Hepatocyte (in vitro differentiated cells): ENCODE measurements around the gene SLC44A5. TPM values are rescaled to one million over a fixed set of nuclear protein-coding genes. Genes with fewer than 3 reads are reported as not detected.
"Not testable (repeated sequence)": the region's sequence is repeated elsewhere in the genome, so short reads cannot be mapped to it uniquely, and the experiment has no call there.

Experiments used
- DNase-seq: peaks from one replicate; pipeline ENCODE4 v3.0.0-alpha.2; 2016; ENCODE audit warnings: low spot score
- H2AFZ ChIP-seq: fragments of 200-600 bp; sonication (generic); 2 replicates; pipeline ENCODE4 v1.6.0; 2016; ENCODE audit warnings: antibody characterized with exemption, mild to moderate bottlenecking
- H3K27ac ChIP-seq: fragments of 200-600 bp; sonication (generic); 2 replicates; pipeline ENCODE4 v1.5.1; 2016; ENCODE audit warnings: mild to moderate bottlenecking
- H3K27me3 ChIP-seq: fragments of 200-600 bp; sonication (generic); 2 replicates; pipeline ENCODE4 v1.6.1; 2016
- H3K36me3 ChIP-seq: fragments of 200-600 bp; sonication (generic); replicated peaks from 2 replicates; pipeline ENCODE4 v1.5.1; 2016; ENCODE audit warnings: low read depth; ENCODE audit not compliant: insufficient read depth
- H3K4me1 ChIP-seq: fragments of 200-600 bp; sonication (generic); 2 replicates; pipeline ENCODE4 v1.5.1; 2016; ENCODE audit warnings: mild to moderate bottlenecking, moderate library complexity; ENCODE audit not compliant: insufficient read depth
- H3K4me2 ChIP-seq: fragments of 200-600 bp; sonication (generic); 2 replicates; pipeline ENCODE4 v1.6.0; 2016
- H3K4me3 ChIP-seq: fragments of 200-600 bp; sonication (generic); 2 replicates; pipeline ENCODE4 v1.5.1; 2016; ENCODE audit warnings: mild to moderate bottlenecking
- H3K79me2 ChIP-seq: fragments of 200-600 bp; sonication (generic); 2 replicates; pipeline ENCODE4 v1.6.0; 2017; ENCODE audit warnings: mild to moderate bottlenecking
- H3K9me2 ChIP-seq: fragments of 200-600 bp; sonication (generic); replicated peaks from 2 replicates; pipeline ENCODE4 v1.6.0; 2017; ENCODE audit warnings: mild to moderate bottlenecking; ENCODE audit not compliant: insufficient read depth
- H3K9me3 ChIP-seq: fragments of 200-600 bp; sonication (generic); 2 replicates; pipeline ENCODE4 v1.5.1; 2016; ENCODE audit warnings: low read depth, mild to moderate bottlenecking
- H4K20me1 ChIP-seq: fragments of 200-600 bp; sonication (generic); 2 replicates; pipeline ENCODE4 v1.6.0; 2016; ENCODE audit warnings: mild to moderate bottlenecking; ENCODE audit not compliant: insufficient read depth, poor library complexity, severe bottlenecking
- EZH2 ChIP-seq: fragments of 200-600 bp; sonication (generic); IDR thresholded peaks from 2 replicates; pipeline ENCODE4 v1.6.1; 2016; ENCODE audit warnings: antibody characterized with exemption, mild to moderate bottlenecking, borderline replicate concordance
- EZH2phosphoT487 ChIP-seq: fragments of 200-600 bp; sonication (generic); IDR thresholded peaks from one replicate; pipeline ENCODE4 v1.6.1; 2018; ENCODE audit warnings: antibody characterized with exemption, mild to moderate bottlenecking, low read depth, moderate library complexity; ENCODE audit not compliant: unreplicated experiment, severe bottlenecking
- WGBS: methylation state at CpG from one replicate; pipeline ENCODE4 v1.1.6; 2016; ENCODE audit warnings: low lambda C conversion rate; ENCODE audit errors: missing lambda C conversion rate; 5-methylcytosine and 5-hydroxymethylcytosine counted together
- polyA plus RNA-seq: library from polyadenylated mRNA; unstranded; fragments of >200 nt; fragmentation: Nextera tagmentation; extraction: Ambion mirVana; gene quantifications from 2 replicates; pipeline ENCODE4 v1.2.1, GENCODE V29; 2016
- total RNA-seq: library from RNA; depleted of rRNA; stranded (reverse); fragments of >200 nt; gene quantifications from 2 replicates; pipeline ENCODE4 v1.2.3, GENCODE V29; 2014
- TF ChIP-seq, protein P1 (sequence below): fragments of 200-600 bp; sonication (generic); IDR thresholded peaks from 2 replicates; pipeline ENCODE4 v1.5.1; 2016; ENCODE audit warnings: antibody characterized with exemption, mild to moderate bottlenecking; ENCODE audit not compliant: poor library complexity

SLC44A5 gene
- total and polyA plus RNA-seq, 2 experiments from 2014 or later, result 2.1 to 4.8 TPM

GRCh38 chr1:75487399-75487798 lies 123.5 kb downstream of the SLC44A5 start:
- Histone ChIP-seq H3K27me3 (no peaks in the 10 kb centered on the region), H3K27ac (no peak overlapping the region), H2AFZ (no peak overlapping the region), H3K4me3 (no peak overlapping the region), H3K4me2 (no peak overlapping the region), H3K4me1 (no peaks in the 10 kb centered on the region), H3K9me2 (no peaks in the 10 kb centered on the region), H3K79me2 (no peaks in the 10 kb centered on the region), H3K36me3 (no peaks in the 10 kb centered on the region), H4K20me1 (no peaks in the 10 kb centered on the region), H3K9me3 (no peaks in the 10 kb centered on the region)
- TF ChIP-seq EZH2phosphoT487, result no peak
- TF ChIP-seq, protein P1, sequence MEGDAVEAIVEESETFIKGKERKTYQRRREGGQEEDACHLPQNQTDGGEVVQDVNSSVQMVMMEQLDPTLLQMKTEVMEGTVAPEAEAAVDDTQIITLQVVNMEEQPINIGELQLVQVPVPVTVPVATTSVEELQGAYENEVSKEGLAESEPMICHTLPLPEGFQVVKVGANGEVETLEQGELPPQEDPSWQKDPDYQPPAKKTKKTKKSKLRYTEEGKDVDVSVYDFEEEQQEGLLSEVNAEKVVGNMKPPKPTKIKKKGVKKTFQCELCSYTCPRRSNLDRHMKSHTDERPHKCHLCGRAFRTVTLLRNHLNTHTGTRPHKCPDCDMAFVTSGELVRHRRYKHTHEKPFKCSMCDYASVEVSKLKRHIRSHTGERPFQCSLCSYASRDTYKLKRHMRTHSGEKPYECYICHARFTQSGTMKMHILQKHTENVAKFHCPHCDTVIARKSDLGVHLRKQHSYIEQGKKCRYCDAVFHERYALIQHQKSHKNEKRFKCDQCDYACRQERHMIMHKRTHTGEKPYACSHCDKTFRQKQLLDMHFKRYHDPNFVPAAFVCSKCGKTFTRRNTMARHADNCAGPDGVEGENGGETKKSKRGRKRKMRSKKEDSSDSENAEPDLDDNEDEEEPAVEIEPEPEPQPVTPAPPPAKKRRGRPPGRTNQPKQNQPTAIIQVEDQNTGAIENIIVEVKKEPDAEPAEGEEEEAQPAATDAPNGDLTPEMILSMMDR, result no peak
- no peak for TF ChIP-seq EZH2
- WGBS, result 93% methylated on average over 4 of the region's 4 CpGs
- DNase-seq, result no peak

DNA sequence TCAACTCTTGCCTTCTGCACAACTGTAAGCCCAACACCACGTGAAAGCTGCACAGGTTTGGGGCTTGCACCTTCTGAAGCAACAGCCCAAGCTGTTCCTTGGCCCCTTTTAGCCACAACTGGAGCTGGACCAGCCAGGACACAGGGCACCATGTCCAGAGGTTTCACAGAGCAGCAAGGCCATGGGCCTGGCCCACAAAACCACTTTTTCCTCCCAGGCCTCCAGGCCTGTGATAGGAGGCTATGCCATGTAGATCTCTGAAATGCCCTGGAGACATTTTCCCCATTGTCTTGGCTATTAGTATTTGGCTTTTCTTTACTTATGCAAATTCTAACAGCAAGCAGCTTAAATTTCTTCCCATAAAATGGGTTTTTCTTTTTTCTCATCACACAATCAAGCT lies 126.1 kb downstream of the SLC44A5 start:
- WGBS, result 50% methylated on average over 1 of the region's 1 CpG

DNA sequence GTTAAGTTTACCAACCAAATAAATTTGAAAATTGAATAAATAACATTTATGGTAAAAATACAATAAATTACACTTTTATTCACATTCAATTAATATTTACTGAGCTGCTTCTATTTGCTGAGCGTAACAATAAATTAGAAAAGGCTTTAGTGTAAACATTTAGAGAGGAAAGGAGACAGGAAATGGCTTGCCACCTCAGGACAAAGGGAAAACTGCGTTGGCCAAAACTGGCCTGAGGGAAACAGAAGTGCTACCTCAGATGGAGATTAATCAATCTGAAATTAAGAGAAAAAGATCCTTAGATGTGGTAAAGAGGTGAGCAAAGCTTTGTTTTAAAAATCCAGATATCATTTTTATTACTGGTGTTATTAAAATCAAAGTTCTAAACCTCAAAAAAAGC lies 128.0 kb downstream of the SLC44A5 start:
- H3K27me3 ChIP-seq, result no peaks in the 10 kb centered on the region
- no peak overlapping the region for H2AFZ ChIP-seq
- H3K27ac ChIP-seq, result no peak overlapping the region
- no peaks in the 10 kb centered on the region for H3K9me3 ChIP-seq
- no peak overlapping the region for H3K4me3 ChIP-seq
- no peaks in the 10 kb centered on the region for H3K36me3 ChIP-seq
- no peak for DNase-seq
- WGBS, result 66% methylated on average over 2 of the region's 2 CpGs
- TF ChIP-seq, protein P1, result no peak
- TF ChIP-seq EZH2phosphoT487 (no peak), EZH2 (no peak)
- no peaks in the 10 kb centered on the region for H3K79me2 ChIP-seq
- no peak overlapping the region for H3K4me2 ChIP-seq
- no peaks in the 10 kb centered on the region for H4K20me1 ChIP-seq
- H3K9me2 ChIP-seq, result no peaks in the 10 kb centered on the region
- H3K4me1 ChIP-seq, result no peaks in the 10 kb centered on the region

More for the DNA sequence above, 126.1 kb downstream of the SLC44A5 start:
- Histone ChIP-seq H3K9me3 (no peaks in the 10 kb centered on the region), H3K27me3 (no peaks in the 10 kb centered on the region), H2AFZ (no peak overlapping the region), H3K4me3 (no peak overlapping the region), H3K9me2 (no peaks in the 10 kb centered on the region), H3K27ac (no peak overlapping the region), H3K79me2 (no peaks in the 10 kb centered on the region), H3K4me1 (no peaks in the 10 kb centered on the region), H3K36me3 (no peaks in the 10 kb centered on the region), H4K20me1 (no peaks in the 10 kb centered on the region), H3K4me2 (no peak overlapping the region)
- TF ChIP-seq, protein P1, result no peak
- TF ChIP-seq EZH2phosphoT487 (no peak), EZH2 (no peak)
- DNase-seq, result no peak

- WGBS, result 95% methylated on average over 12 of the region's 12 CpGs
Measured at GRCh38 chr1:75476486-75476885, 134.4 kb downstream of the SLC44A5 start.

More at GRCh38 chr1:75476486-75476885, 134.4 kb downstream of the SLC44A5 start:
- not testable (repeated sequence) for H2AFZ ChIP-seq, H3K36me3 ChIP-seq, H3K4me3 ChIP-seq, H3K9me2 ChIP-seq, H3K4me2 ChIP-seq, H3K9me3 ChIP-seq, H3K27me3 ChIP-seq, H3K27ac ChIP-seq, DNase-seq, H3K4me1 ChIP-seq, H3K79me2 ChIP-seq, H4K20me1 ChIP-seq
